Measurements from ENCODE around the gene EID2B. TPM values are rescaled to one million over a fixed set of nuclear protein-coding genes. Genes with fewer than 3 reads are reported as not detected.

Gene EID2B
- total and polyA plus RNA-seq, 9 of the 15 experiments (the other 6 are each of a cell fraction or from before 2014, with no cell fraction given): 2.8 to 8.8 (median 4.8) TPM

GRCh38 chr19:39498798-39499642 lies 33.6 kb downstream of the EID2B start, which contains the start of gene DLL3:
Gene DLL3 (plus strand): TSS chr19:39498947. CDS start chr19:39498975, 28 bp downstream.
- BruUV-seq (replicated peaks): no TSS peak
- ATAC-seq: peak; percentile 45
- Histone ChIP-seq H3K9me1 (ENCODE audit: control insufficient read depth, insufficient read depth, low read length) (no peaks in the 10 kb centered on the region), H3K4me1 (replicated peaks in 1 of 2; ENCODE audit: control insufficient read depth in 2 of 2, insufficient read depth in 2 of 2, low read length in 2 of 2) (peaks cover 10 to 29% of the 10 kb centered on the region in 2 experiments; a peak in 4 of 5 replicates), H2AFZ (ENCODE audit: low read depth, low read length) (peak within 1 kb of the TSS; percentile 97), H3K27me3 (ENCODE audit: control insufficient read depth in 2 of 2, insufficient read depth in 2 of 2, low read length in 2 of 2) (no peaks in the 10 kb centered on the region), H3K4me2 (ENCODE audit: insufficient read depth, low read length) (peak within 1 kb of the TSS; percentile 82), H3K9ac (ENCODE audit: insufficient read depth in 1 of 2, low read depth in 2 of 2, low read length in 2 of 2) (peak within 1 kb of the TSS; percentile 9 to 76; a peak in 3 of 4 replicates), H3K36me3 (ENCODE audit: control insufficient read depth, insufficient read depth, low read length) (no peaks in the 10 kb centered on the region), H3K9me3 (replicated peaks; ENCODE audit: control insufficient read depth, insufficient read depth, low read depth, low read length) (no peaks in the 10 kb centered on the region), H3K4me3 (peak within 1 kb of the TSS; percentile 22), H3K27ac (ENCODE audit: extremely low read depth, low read depth, low read length) (no peak within 1 kb of the TSS), H3K79me2 (ENCODE audit: control insufficient read depth, insufficient read depth, low read length) (no peaks in the 10 kb centered on the region), H4K20me1 (replicated peaks; ENCODE audit: control insufficient read depth, insufficient read depth, low read length) (no peaks in the 10 kb centered on the region)
- no peak for FAIRE-seq
- TF ChIP-seq ZNF740 (CRISPR knock-in tag; IDR thresholded peaks at IDR 0.05): no peak
- TF ChIP-seq ZNF740 (tag; IDR thresholded peaks at IDR 0.05): 0 out of 4 replicates have a peak, but pooled peaks of 1 of the 2 experiments have one; percentile 20
- no peak for TF ChIP-seq TAF1 (IDR thresholded peaks at IDR 0.05; ENCODE audit: control insufficient read depth, extremely low read depth, insufficient read depth, low read length, severe bottlenecking)
- no peak for TF ChIP-seq ZBTB43 (CRISPR knock-in tag; IDR thresholded peaks at IDR 0.05)
- peak; percentile 41; the same call in 1 of the 2 replicates for TF ChIP-seq VEZF1 (CRISPR knock-in tag; IDR thresholded peaks at IDR 0.05)
- TF ChIP-seq ZBTB33 (CRISPR knock-in tag; IDR thresholded peaks at IDR 0.05): peak; percentile 74
- intact Hi-C loops (cut with micrococcal nuclease): loop anchor here (1.0 to 5.0 kb wide), 3 partner anchors 18 to 173 kb away; partner anchors contain the start of genes EID2B and TIMM50
- CTCF ChIA-PET (ENCODE audit: low intra/inter-chr PET ratio): interaction anchor here (0.7 to 1.1 kb wide), 2 partner anchors 48 to 128 kb away, joined by 3 read pairs; no protein-coding TSS in a partner anchor
- in situ Hi-C loops (cut with MboI): no loop called here
- POLR2A ChIA-PET: interaction anchor here (0.8 to 2.6 kb wide), 2 partner anchors 9 to 18 kb away, joined by 5 to 15 read pairs; partner anchors contain the start of gene TIMM50
- peak; percentile 36 to 57 (median 53) for DNase-seq (ENCODE audit: extremely low read depth in 1 of 4, low spot score in 3 of 4)
- WGBS (ENCODE audit: insufficient coverage, low coverage, missing lambda C conversion rate): 63% methylated on average over 35 of the region's 60 CpGs
